Vagina (tissue), 2 donors: ENCODE measurements around the gene ASAP2. TPM values are rescaled to one million over a fixed set of nuclear protein-coding genes. Genes with fewer than 3 reads are reported as not detected.

ENCODE experiments used
- DNase-seq, 2 donors: peaks; one replicate each; pipeline ENCODE4 v3.0.0-alpha.2; 2017; ENCODE audit errors: extremely low spot score in 2 of 2
- H3K27ac ChIP-seq: fragments of 200-600 bp; sonication (generic); one replicate; pipeline ENCODE4 v1.5.1; 2019
- H3K27me3 ChIP-seq: fragments of 200-600 bp; sonication (generic); one replicate; pipeline ENCODE4 v1.5.1; 2019
- H3K36me3 ChIP-seq, 2 donors: fragments of 200-600 bp; sonication (generic); one replicate each; pipeline ENCODE4 v1.5.1; 2017 to 2019
- H3K4me1 ChIP-seq: fragments of 200-600 bp; sonication (generic); one replicate; pipeline ENCODE4 v1.5.1; 2019
- H3K4me3 ChIP-seq, 2 donors: fragments of 200-600 bp; sonication (generic); 1 replicate in 1 of 2; 2 replicates in 1 of 2; pipeline ENCODE4 v1.5.1; 2016 to 2019
- H3K9me3 ChIP-seq: fragments of 200-600 bp; sonication (generic); one replicate; pipeline ENCODE4 v1.5.1; 2019
- POLR2A ChIP-seq, 2 donors: fragments of 450-650 bp; IDR thresholded peaks; one replicate each; pipeline ENCODE4 v1.6.1; 2017; ENCODE audit warnings: antibody characterized with exemption in 2 of 2, mild to moderate bottlenecking in 2 of 2, moderate library complexity in 2 of 2
- POLR2AphosphoS5 ChIP-seq, 2 donors: sonication (generic); formaldehyde crosslinking; IDR thresholded peaks; one replicate each; pipeline ENCODE4 v1.9.0; 2017; ENCODE audit warnings: antibody characterized with exemption in 2 of 2, mild to moderate bottlenecking in 2 of 2, low read depth in 1 of 2; ENCODE audit not compliant: insufficient read depth in 1 of 2
- intact Hi-C: fragments of 100-400 bp; cut with DNase I; formaldehyde crosslinking; loops from one replicate; pipeline ENCODE4 v1.15.1; 2023
- total RNA-seq: library from RNA; depleted of rRNA; stranded (reverse); fragments of >200 nt; gene quantifications from one replicate; pipeline ENCODE4 v1.2.3, GENCODE V29; 2016
- TF ChIP-seq, protein P1 (sequence below), 3 experiments: fragments of 450-650 bp in 2 of 3; fragments of 200-600 bp in 1 of 3; sonication (generic) in 1 of 3; IDR thresholded peaks; one replicate each; pipeline ENCODE4 v1.5.1; 2017 to 2019; ENCODE audit warnings: antibody characterized with exemption in 3 of 3, mild to moderate bottlenecking in 2 of 3, moderate library complexity in 2 of 3

The ASAP2 gene
- total RNA-seq, 1 donor from 2014 or later, result 36.3 TPM

GRCh38 chr2:9370746-9371145 lies 164.1 kb downstream of the ASAP2 start:
- intact Hi-C loops, result no loop called here
- peaks cover 0 to 22% of the 10 kb centered on the region in 2 donors for H3K36me3 ChIP-seq
- no peak overlapping the region for H3K4me3 ChIP-seq
- H3K27me3 ChIP-seq, result no peaks in the 10 kb centered on the region
- H3K4me1 ChIP-seq, result peaks cover 10% of the 10 kb centered on the region
- no peak for DNase-seq
- no peak overlapping the region for H3K27ac ChIP-seq
- TF ChIP-seq, protein P1, sequence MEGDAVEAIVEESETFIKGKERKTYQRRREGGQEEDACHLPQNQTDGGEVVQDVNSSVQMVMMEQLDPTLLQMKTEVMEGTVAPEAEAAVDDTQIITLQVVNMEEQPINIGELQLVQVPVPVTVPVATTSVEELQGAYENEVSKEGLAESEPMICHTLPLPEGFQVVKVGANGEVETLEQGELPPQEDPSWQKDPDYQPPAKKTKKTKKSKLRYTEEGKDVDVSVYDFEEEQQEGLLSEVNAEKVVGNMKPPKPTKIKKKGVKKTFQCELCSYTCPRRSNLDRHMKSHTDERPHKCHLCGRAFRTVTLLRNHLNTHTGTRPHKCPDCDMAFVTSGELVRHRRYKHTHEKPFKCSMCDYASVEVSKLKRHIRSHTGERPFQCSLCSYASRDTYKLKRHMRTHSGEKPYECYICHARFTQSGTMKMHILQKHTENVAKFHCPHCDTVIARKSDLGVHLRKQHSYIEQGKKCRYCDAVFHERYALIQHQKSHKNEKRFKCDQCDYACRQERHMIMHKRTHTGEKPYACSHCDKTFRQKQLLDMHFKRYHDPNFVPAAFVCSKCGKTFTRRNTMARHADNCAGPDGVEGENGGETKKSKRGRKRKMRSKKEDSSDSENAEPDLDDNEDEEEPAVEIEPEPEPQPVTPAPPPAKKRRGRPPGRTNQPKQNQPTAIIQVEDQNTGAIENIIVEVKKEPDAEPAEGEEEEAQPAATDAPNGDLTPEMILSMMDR (IDR thresholded peaks at IDR 0.05), result no peak
- no peak for TF ChIP-seq POLR2A (IDR thresholded peaks at IDR 0.05)
- no peak for TF ChIP-seq POLR2AphosphoS5 (IDR thresholded peaks at IDR 0.05; ENCODE audit: insufficient read depth in 1 of 2, low read depth in 1 of 2)
- no peaks in the 10 kb centered on the region for H3K9me3 ChIP-seq

- Histone ChIP-seq H3K27me3 (no peaks in the 10 kb centered on the region), H3K36me3 (peaks cover 0 to 15% of the 10 kb centered on the region in 2 donors), H3K9me3 (no peaks in the 10 kb centered on the region), H3K4me3 (no peak overlapping the region), H3K27ac (no peak overlapping the region), H3K4me1 (peaks cover 21% of the 10 kb centered on the region)
- no peak for DNase-seq
- TF ChIP-seq, protein P1 (IDR thresholded peaks at IDR 0.05), result no peak
- TF ChIP-seq POLR2AphosphoS5 (IDR thresholded peaks at IDR 0.05; ENCODE audit: insufficient read depth in 1 of 2, low read depth in 1 of 2), result no peak
- TF ChIP-seq POLR2A (IDR thresholded peaks at IDR 0.05), result no peak
- intact Hi-C loops, result no loop called here
Measured at GRCh38 chr2:9373047-9373446, 166.4 kb downstream of the ASAP2 start.

DNA sequence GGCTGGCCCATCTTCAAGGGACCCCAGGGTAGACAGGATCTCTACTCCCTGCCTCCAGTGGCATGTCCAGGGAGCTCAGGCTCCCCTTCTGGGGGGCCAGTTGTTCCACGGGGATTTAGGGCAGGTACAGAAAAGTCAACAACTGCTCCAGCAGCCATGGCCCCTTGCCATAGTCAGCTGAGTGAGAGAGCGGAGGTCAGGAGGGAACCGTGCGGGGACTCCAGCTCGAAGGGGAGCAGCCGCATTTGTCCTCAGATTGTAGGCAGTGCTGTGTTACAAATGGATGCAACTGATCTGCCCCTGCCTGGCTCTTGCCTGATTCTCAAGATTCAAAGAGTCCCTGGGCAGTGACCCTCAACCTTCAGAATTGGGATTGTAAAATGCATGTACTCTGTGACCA lies 166.9 kb downstream of the ASAP2 start:
- Histone ChIP-seq H3K36me3 (peaks cover 0 to 14% of the 10 kb centered on the region in 2 donors), H3K27me3 (no peaks in the 10 kb centered on the region), H3K4me1 (peaks cover 25% of the 10 kb centered on the region), H3K27ac (no peak overlapping the region), H3K9me3 (no peaks in the 10 kb centered on the region), H3K4me3 (no peak overlapping the region)
- TF ChIP-seq POLR2A (IDR thresholded peaks at IDR 0.05) (no peak), POLR2AphosphoS5 (IDR thresholded peaks at IDR 0.05; ENCODE audit: insufficient read depth in 1 of 2, low read depth in 1 of 2) (no peak)
- TF ChIP-seq, protein P1 (IDR thresholded peaks at IDR 0.05), result no peak
- no peak for DNase-seq
- intact Hi-C loops, result no loop called here

GRCh38 chr2:9374071-9374730 lies 167.6 kb downstream of the ASAP2 start:
- intact Hi-C loops, result no loop called here
- Histone ChIP-seq H3K27ac (no peak overlapping the region), H3K4me3 (no peak overlapping the region), H3K36me3 (peaks cover 0 to 10% of the 10 kb centered on the region in 2 donors), H3K27me3 (no peaks in the 10 kb centered on the region), H3K9me3 (no peaks in the 10 kb centered on the region), H3K4me1 (peaks cover 29% of the 10 kb centered on the region)
- TF ChIP-seq, protein P1 (IDR thresholded peaks at IDR 0.05), result no peak
- TF ChIP-seq POLR2AphosphoS5 (IDR thresholded peaks at IDR 0.05; ENCODE audit: insufficient read depth in 1 of 2, low read depth in 1 of 2) (no peak), POLR2A (IDR thresholded peaks at IDR 0.05) (no peak)
- DNase-seq, result no peak

DNA sequence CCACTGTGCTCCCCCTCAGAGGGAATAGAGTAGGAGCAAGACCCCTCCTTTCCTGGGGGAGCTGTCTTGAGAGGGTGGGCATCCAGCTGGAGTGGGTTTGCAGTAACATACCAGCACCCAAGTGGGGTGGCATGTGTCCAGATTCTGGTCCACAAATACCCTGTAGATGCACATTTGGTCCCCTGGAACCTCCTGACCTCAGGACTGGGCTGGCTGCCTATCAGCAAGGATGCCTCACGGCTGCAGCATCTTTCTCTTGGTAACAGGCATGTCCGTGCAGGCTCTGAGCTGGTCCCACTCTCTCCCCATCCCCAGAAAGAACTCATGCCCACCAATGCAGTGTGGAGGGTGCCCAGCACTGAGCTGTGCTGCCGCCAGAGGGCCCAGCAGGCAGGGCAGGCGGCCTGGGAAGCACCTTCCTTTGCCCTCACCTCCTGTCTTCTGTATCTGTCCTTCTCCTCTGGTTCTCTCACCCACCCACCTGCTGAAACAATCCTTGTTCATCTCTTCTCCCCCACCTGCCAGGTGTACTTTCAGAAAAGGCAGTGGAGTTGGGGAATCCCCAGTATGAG lies 169.3 kb downstream of the ASAP2 start:
- Histone ChIP-seq H3K27ac (peak overlapping the region; percentile 89), H3K9me3 (no peaks in the 10 kb centered on the region), H3K27me3 (no peaks in the 10 kb centered on the region), H3K4me3 (no peak overlapping the region), H3K36me3 (peaks cover 0 to 10% of the 10 kb centered on the region in 2 donors), H3K4me1 (peaks cover 36% of the 10 kb centered on the region)
- TF ChIP-seq POLR2A (IDR thresholded peaks at IDR 0.05) (no peak), POLR2AphosphoS5 (IDR thresholded peaks at IDR 0.05; ENCODE audit: insufficient read depth in 1 of 2, low read depth in 1 of 2) (no peak)
- TF ChIP-seq, protein P1 (IDR thresholded peaks at IDR 0.05), result no peak
- no peak for DNase-seq
- intact Hi-C loops, result no loop called here
